Skeletal muscle satellite cell (primary cell): ENCODE measurements around the gene ANGPTL1.

Source experiments
- H3K27me3 ChIP-seq: 2 replicates; pipeline ENCODE4 v1.7.0; 2013; ENCODE audit warnings: low read length; ENCODE audit not compliant: control insufficient read depth, insufficient read depth
- H3K36me3 ChIP-seq: 2 replicates; pipeline ENCODE4 v1.7.0; 2013; ENCODE audit warnings: mild to moderate bottlenecking, control low read depth, low read length; ENCODE audit not compliant: insufficient read depth
- H3K4me1 ChIP-seq: 2 replicates; pipeline ENCODE4 v1.7.0; 2013; ENCODE audit warnings: low read length; ENCODE audit not compliant: control insufficient read depth, insufficient read depth
- H3K4me2 ChIP-seq: 2 replicates; pipeline ENCODE4 v1.7.0; 2013; ENCODE audit warnings: mild to moderate bottlenecking, low read length
- H3K4me3 ChIP-seq: 2 replicates; pipeline ENCODE4 v1.7.0; 2013; ENCODE audit warnings: low read length
- H3K9ac ChIP-seq: 2 replicates; pipeline ENCODE4 v1.7.0; 2013; ENCODE audit warnings: mild to moderate bottlenecking, low read depth, low read length, moderate library complexity
- H3K9me3 ChIP-seq: replicated peaks from 2 replicates; pipeline ENCODE4 v1.7.0; 2013; ENCODE audit warnings: mild to moderate bottlenecking, control low read depth, low read length

Gene ANGPTL1

GRCh38 chr1:178895928-178896327, 25.1 kb upstream of the ANGPTL1 start:
- peaks cover 3% of the 10 kb centered on the region for H3K36me3 ChIP-seq
- no peak overlapping the region for H3K4me3 ChIP-seq
- H3K4me2 ChIP-seq, result no peak overlapping the region
- H3K9me3 ChIP-seq, result no peaks in the 10 kb centered on the region
- H3K9ac ChIP-seq, result no peak overlapping the region
- no peaks in the 10 kb centered on the region for H3K27me3 ChIP-seq
- H3K4me1 ChIP-seq, result no peaks in the 10 kb centered on the region

- H3K4me3 ChIP-seq, result no peak overlapping the region
- no peaks in the 10 kb centered on the region for H3K36me3 ChIP-seq
Measured at GRCh38 chr1:178886551-178886950, 15.7 kb upstream of the ANGPTL1 start.

GRCh38 chr1:178885869-178886268, 15.0 kb upstream of the ANGPTL1 start:
- Histone ChIP-seq H3K4me1 (no peaks in the 10 kb centered on the region), H3K4me2 (no peak overlapping the region), H3K36me3 (no peaks in the 10 kb centered on the region), H3K9ac (no peak overlapping the region), H3K27me3 (no peaks in the 10 kb centered on the region), H3K4me3 (no peak overlapping the region), H3K9me3 (no peaks in the 10 kb centered on the region)

More at GRCh38 chr1:178886551-178886950, 15.7 kb upstream of the ANGPTL1 start:
- no peaks in the 10 kb centered on the region for H3K9me3 ChIP-seq
- no peaks in the 10 kb centered on the region for H3K27me3 ChIP-seq
- no peaks in the 10 kb centered on the region for H3K4me1 ChIP-seq
- no peak overlapping the region for H3K9ac ChIP-seq
- no peak overlapping the region for H3K4me2 ChIP-seq

GRCh38 chr1:178881950-178882349, 11.1 kb upstream of the ANGPTL1 start:
- Histone ChIP-seq H3K36me3 (no peaks in the 10 kb centered on the region), H3K4me1 (no peaks in the 10 kb centered on the region), H3K9me3 (no peaks in the 10 kb centered on the region), H3K4me3 (no peak overlapping the region), H3K27me3 (no peaks in the 10 kb centered on the region), H3K4me2 (no peak overlapping the region), H3K9ac (no peak overlapping the region)

- H3K4me3 ChIP-seq, result no peak overlapping the region
- no peaks in the 10 kb centered on the region for H3K27me3 ChIP-seq
- no peaks in the 10 kb centered on the region for H3K4me1 ChIP-seq
- no peak overlapping the region for H3K4me2 ChIP-seq
- no peaks in the 10 kb centered on the region for H3K36me3 ChIP-seq
- H3K9me3 ChIP-seq, result no peaks in the 10 kb centered on the region
- H3K9ac ChIP-seq, result no peak overlapping the region
Measured at GRCh38 chr1:178877896-178878295, 7.0 kb upstream of the ANGPTL1 start.

- no peaks in the 10 kb centered on the region for H3K27me3 ChIP-seq
- H3K9me3 ChIP-seq, result no peaks in the 10 kb centered on the region
- H3K4me1 ChIP-seq, result peaks cover 4% of the 10 kb centered on the region
- H3K4me2 ChIP-seq, result no peak overlapping the region
- no peak overlapping the region for H3K4me3 ChIP-seq
- no peaks in the 10 kb centered on the region for H3K36me3 ChIP-seq
- no peak overlapping the region for H3K9ac ChIP-seq
Measured at GRCh38 chr1:178875936-178876335, 5.1 kb upstream of the ANGPTL1 start.

- H3K4me2 ChIP-seq, result no peak overlapping the region
- H3K4me3 ChIP-seq, result no peak overlapping the region
- H3K4me1 ChIP-seq, result peaks cover 8% of the 10 kb centered on the region
- no peaks in the 10 kb centered on the region for H3K27me3 ChIP-seq
- H3K9me3 ChIP-seq, result no peaks in the 10 kb centered on the region
- no peaks in the 10 kb centered on the region for H3K36me3 ChIP-seq
- no peak overlapping the region for H3K9ac ChIP-seq
Measured at GRCh38 chr1:178874966-178875365, 4.1 kb upstream of the ANGPTL1 start.

- no peaks in the 10 kb centered on the region for H3K36me3 ChIP-seq
- H3K4me1 ChIP-seq, result peaks cover 18% of the 10 kb centered on the region
- no peak overlapping the region for H3K9ac ChIP-seq
- no peak overlapping the region for H3K4me3 ChIP-seq
- no peaks in the 10 kb centered on the region for H3K9me3 ChIP-seq
- H3K4me2 ChIP-seq, result no peak overlapping the region
- no peaks in the 10 kb centered on the region for H3K27me3 ChIP-seq
Measured at GRCh38 chr1:178871551-178872320, 859 bp upstream of the ANGPTL1 start.

GRCh38 chr1:178870221-178870620, 656 bp downstream of the ANGPTL1 start:
- H3K9ac ChIP-seq, result no peak overlapping the region
- H3K27me3 ChIP-seq, result no peaks in the 10 kb centered on the region
- no peaks in the 10 kb centered on the region for H3K9me3 ChIP-seq
- no peaks in the 10 kb centered on the region for H3K36me3 ChIP-seq
- no peak overlapping the region for H3K4me2 ChIP-seq
- H3K4me1 ChIP-seq, result peaks cover 18% of the 10 kb centered on the region
- no peak overlapping the region for H3K4me3 ChIP-seq

GRCh38 chr1:178869119-178869697, 1.7 kb downstream of the ANGPTL1 start:
- Histone ChIP-seq H3K4me3 (no peak overlapping the region), H3K4me2 (peak overlapping the region; percentile 65), H3K9me3 (no peaks in the 10 kb centered on the region), H3K36me3 (no peaks in the 10 kb centered on the region), H3K4me1 (peaks cover 18% of the 10 kb centered on the region), H3K9ac (peak overlapping the region; percentile 83), H3K27me3 (no peaks in the 10 kb centered on the region)

- Histone ChIP-seq H3K27me3 (no peaks in the 10 kb centered on the region), H3K9me3 (no peaks in the 10 kb centered on the region), H3K4me2 (peak overlapping the region; percentile 94), H3K4me3 (no peak overlapping the region), H3K9ac (peak overlapping the region; percentile 83), H3K36me3 (no peaks in the 10 kb centered on the region), H3K4me1 (peaks cover 18% of the 10 kb centered on the region)
Measured at GRCh38 chr1:178868706-178869105, 2.2 kb downstream of the ANGPTL1 start.

GRCh38 chr1:178867670-178868069, 3.2 kb downstream of the ANGPTL1 start:
- Histone ChIP-seq H3K27me3 (no peaks in the 10 kb centered on the region), H3K4me3 (peak overlapping the region; percentile 70), H3K9ac (peak overlapping the region; percentile 83), H3K9me3 (no peaks in the 10 kb centered on the region), H3K36me3 (no peaks in the 10 kb centered on the region), H3K4me2 (peak overlapping the region; percentile 94), H3K4me1 (peaks cover 18% of the 10 kb centered on the region)
